WTC11 (cell line): Measurements from ENCODE around the gene NOP10. TPM values are rescaled to one million over a fixed set of nuclear protein-coding genes. Genes with fewer than 3 reads are reported as not detected.

ENCODE experiments used
- AFF4 ChIP-seq: sonication (generic); formaldehyde crosslinking; IDR thresholded peaks from 2 replicates; pipeline ENCODE4 v1.8.1; 2023; ENCODE audit warnings: mild to moderate bottlenecking, missing genetic modification reagents, borderline replicate concordance
- CBFB ChIP-seq: sonication (generic); formaldehyde crosslinking; IDR thresholded peaks from 2 replicates; pipeline ENCODE4 v1.8.1; 2022; ENCODE audit warnings: mild to moderate bottlenecking, low read depth, missing genetic modification reagents
- GTF2I ChIP-seq: fragments of 250-450 bp; sonication (Bioruptor Pico); conservative IDR thresholded peaks from 2 replicates; pipeline ENCODE4 v1.4.0; 2021; ENCODE audit warnings: mild to moderate bottlenecking
- HMGA2 ChIP-seq: fragments of 250-450 bp; sonication (Bioruptor Pico); IDR thresholded peaks from 2 replicates; pipeline ENCODE4 v1.4.0; 2021; ENCODE audit warnings: mild to moderate bottlenecking, moderate library complexity
- JUN ChIP-seq: sonication (generic); formaldehyde crosslinking; IDR thresholded peaks from 2 replicates; pipeline ENCODE4 v1.8.0; 2023; ENCODE audit warnings: mild to moderate bottlenecking, missing genetic modification reagents
- MXD4 ChIP-seq: fragments of 250-450 bp; sonication (Bioruptor Pico); IDR thresholded peaks from 2 replicates; pipeline ENCODE4 v1.8.0; 2021; ENCODE audit warnings: mild to moderate bottlenecking, moderate library complexity, borderline replicate concordance
- NFATC4 ChIP-seq: fragments of 250-450 bp; sonication (Bioruptor Pico); IDR thresholded peaks from 2 replicates; pipeline ENCODE4 v1.9.0; 2021; ENCODE audit warnings: mild to moderate bottlenecking
- NFYB ChIP-seq: sonication (generic); formaldehyde crosslinking; conservative IDR thresholded peaks from 2 replicates; pipeline ENCODE4 v1.8.0; 2022; ENCODE audit warnings: low read depth, missing genetic modification reagents
- PRDM15 ChIP-seq: sonication (generic); formaldehyde crosslinking; IDR thresholded peaks from 2 replicates; pipeline ENCODE4 v1.8.0; 2022; ENCODE audit warnings: missing genetic modification reagents
- PREB ChIP-seq: sonication (generic); formaldehyde crosslinking; IDR thresholded peaks from 2 replicates; pipeline ENCODE4 v1.8.1; 2022; ENCODE audit warnings: mild to moderate bottlenecking, missing genetic modification reagents, moderate library complexity, borderline replicate concordance
- RORB ChIP-seq: fragments of 250-450 bp; sonication (Bioruptor Pico); IDR thresholded peaks from 2 replicates; pipeline ENCODE4 v1.9.0; 2021; ENCODE audit warnings: mild to moderate bottlenecking
- SMAD4 ChIP-seq: sonication (generic); formaldehyde crosslinking; IDR thresholded peaks from 2 replicates; pipeline ENCODE4 v1.8.0; 2022; ENCODE audit warnings: mild to moderate bottlenecking, missing genetic modification reagents
- SOX15 ChIP-seq: fragments of 250-450 bp; sonication (Bioruptor Pico); IDR thresholded peaks from 2 replicates; pipeline ENCODE4 v1.9.0; 2021; ENCODE audit warnings: mild to moderate bottlenecking
- USF1 ChIP-seq: sonication (generic); formaldehyde crosslinking; IDR thresholded peaks from 2 replicates; pipeline ENCODE4 v1.8.0; 2022; ENCODE audit warnings: mild to moderate bottlenecking, missing genetic modification reagents
- ZNF138 ChIP-seq: sonication (generic); formaldehyde crosslinking; conservative IDR thresholded peaks from 2 replicates; pipeline ENCODE4 v1.8.1; 2022; ENCODE audit warnings: mild to moderate bottlenecking, moderate library complexity, missing genetic modification reagents
- ZNF317 ChIP-seq: sonication (generic); formaldehyde crosslinking; IDR thresholded peaks from 2 replicates; pipeline ENCODE4 v1.8.1; 2023; ENCODE audit warnings: low read depth, mild to moderate bottlenecking, moderate library complexity, missing genetic modification reagents, borderline replicate concordance
- ZNF512 ChIP-seq: sonication (generic); formaldehyde crosslinking; IDR thresholded peaks from 2 replicates; pipeline ENCODE4 v1.8.1; 2022; ENCODE audit warnings: missing genetic modification reagents, borderline replicate concordance
- ZNF532 ChIP-seq: fragments of 250-450 bp; sonication (Bioruptor Pico); IDR thresholded peaks from 2 replicates; pipeline ENCODE4 v1.9.0; 2021; ENCODE audit warnings: mild to moderate bottlenecking, borderline replicate concordance
- ZSCAN18 ChIP-seq: fragments of 250-450 bp; sonication (Bioruptor Pico); IDR thresholded peaks from 2 replicates; pipeline ENCODE4 v2.1.2; 2022; ENCODE audit warnings: mild to moderate bottlenecking, moderate library complexity
- total RNA-seq: library from RNA; stranded (reverse); gene quantifications from 3 replicates; pipeline ENCODE4 v1.2.3, GENCODE V29; 2021
- TF ChIP-seq, protein P1 (sequence below): sonication (generic); formaldehyde crosslinking; IDR thresholded peaks from 2 replicates; pipeline ENCODE4 v1.8.1; 2023; ENCODE audit warnings: mild to moderate bottlenecking, missing genetic modification reagents

NOP10 gene
- total RNA-seq, 1 experiment from 2014 or later = 220 TPM

DNA sequence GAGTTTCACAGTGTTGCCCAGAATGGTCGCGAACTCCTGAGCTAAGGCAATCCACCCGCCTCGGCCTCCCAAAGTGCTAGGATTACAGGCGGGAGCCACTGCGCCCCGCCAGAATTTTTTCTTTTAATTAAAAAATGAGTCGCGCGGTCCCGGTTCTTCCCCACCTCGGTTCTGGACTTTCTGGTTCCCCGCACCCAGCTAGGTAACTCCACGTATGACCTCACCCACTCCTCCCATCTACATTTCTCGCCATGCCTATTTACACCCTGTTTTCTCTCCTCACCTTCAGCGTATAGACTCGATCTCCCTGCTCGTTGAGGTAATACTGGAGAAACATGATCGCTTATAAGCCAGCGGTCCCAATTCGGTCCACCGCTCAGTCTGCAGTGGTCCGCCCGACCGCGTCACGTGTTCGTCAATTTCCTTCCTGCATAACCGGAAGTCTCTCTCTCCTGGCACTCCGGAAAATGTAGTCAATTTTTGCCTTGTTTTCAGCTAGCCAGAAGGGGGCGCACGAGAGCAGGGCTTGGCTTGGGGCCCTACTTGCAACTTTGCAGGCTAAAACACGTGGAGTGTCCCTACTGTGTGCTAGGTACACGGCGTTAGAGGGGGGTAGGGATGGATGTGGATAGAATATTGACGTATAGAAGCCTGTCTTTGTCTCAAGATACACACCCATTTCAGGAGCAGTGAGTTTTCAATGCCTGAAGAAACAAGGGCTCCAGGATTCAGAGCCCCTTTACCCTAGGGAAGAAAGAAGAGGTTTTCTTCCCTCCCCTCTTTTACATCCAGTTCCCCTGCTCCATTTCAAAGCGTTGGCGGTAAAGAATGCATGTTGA lies at the start of gene NOP10, which contains the start of gene NUTM1 (continued):
- TF ChIP-seq ZNF512 (CRISPR knock-in tag) (no peak), MXD4 (CRISPR knock-in tag) (no peak), JUN (no peak), USF1 (CRISPR knock-in tag) (peak; percentile 97), SMAD4 (CRISPR knock-in tag) (0 out of 2 replicates have a peak, but pooled peaks have one; percentile 16), GTF2I (no peak), CBFB (no peak), ZSCAN18 (no peak), HMGA2 (CRISPR knock-in tag) (no peak), ZNF532 (CRISPR knock-in tag) (no peak), RORB (CRISPR knock-in tag) (no peak), SOX15 (CRISPR knock-in tag) (no peak), PRDM15 (CRISPR knock-in tag) (no peak), ZNF138 (CRISPR knock-in tag) (no peak), AFF4 (no peak), NFATC4 (no peak), NFYB (no peak), ZNF317 (CRISPR knock-in tag) (no peak), PREB (CRISPR knock-in tag) (no peak)
- TF ChIP-seq, protein P1, sequence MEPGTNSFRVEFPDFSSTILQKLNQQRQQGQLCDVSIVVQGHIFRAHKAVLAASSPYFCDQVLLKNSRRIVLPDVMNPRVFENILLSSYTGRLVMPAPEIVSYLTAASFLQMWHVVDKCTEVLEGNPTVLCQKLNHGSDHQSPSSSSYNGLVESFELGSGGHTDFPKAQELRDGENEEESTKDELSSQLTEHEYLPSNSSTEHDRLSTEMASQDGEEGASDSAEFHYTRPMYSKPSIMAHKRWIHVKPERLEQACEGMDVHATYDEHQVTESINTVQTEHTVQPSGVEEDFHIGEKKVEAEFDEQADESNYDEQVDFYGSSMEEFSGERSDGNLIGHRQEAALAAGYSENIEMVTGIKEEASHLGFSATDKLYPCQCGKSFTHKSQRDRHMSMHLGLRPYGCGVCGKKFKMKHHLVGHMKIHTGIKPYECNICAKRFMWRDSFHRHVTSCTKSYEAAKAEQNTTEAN (CRISPR knock-in tag) = peak; percentile 73; the same call in 1 of the 2 replicates
